Esophagus (tissue), 2 donors: ENCODE results near the gene ASPG. TPM values are rescaled to one million over a fixed set of nuclear protein-coding genes. Genes with fewer than 3 reads are reported as not detected.

Source experiments
- H3K27ac ChIP-seq, 2 donors: one replicate each; pipeline ENCODE4 v1.5.1; 2013; ENCODE audit warnings: low read depth in 2 of 2, mild to moderate bottlenecking in 2 of 2, inconsistent platforms in 1 of 2, low read length in 1 of 2, moderate library complexity in 1 of 2
- H3K27me3 ChIP-seq, 2 donors: one replicate each; pipeline ENCODE4 v1.6.1; 2013; ENCODE audit warnings: low read length in 2 of 2, control low read depth in 1 of 2, mild to moderate bottlenecking in 1 of 2; ENCODE audit not compliant: insufficient read depth in 2 of 2, control insufficient read depth in 1 of 2
- H3K36me3 ChIP-seq, 2 donors: one replicate each; pipeline ENCODE4 v1.6.1; 2013; ENCODE audit warnings: low read length in 1 of 2; ENCODE audit not compliant: control insufficient read depth in 2 of 2, insufficient read depth in 2 of 2
- H3K4me1 ChIP-seq, 2 donors: one replicate each; pipeline ENCODE4 v1.6.1; 2013; ENCODE audit warnings: low read length in 1 of 2; ENCODE audit not compliant: control insufficient read depth in 2 of 2, insufficient read depth in 2 of 2
- H3K4me3 ChIP-seq, 2 donors: one replicate each; pipeline ENCODE4 v1.5.1; 2013; ENCODE audit warnings: low read length in 2 of 2, mild to moderate bottlenecking in 2 of 2, low read depth in 1 of 2, moderate library complexity in 1 of 2
- H3K9me3 ChIP-seq, 2 donors: one replicate each; pipeline ENCODE4 v1.6.1; 2013; ENCODE audit warnings: mild to moderate bottlenecking in 2 of 2, low read depth in 1 of 2, low read length in 1 of 2, moderate library complexity in 1 of 2; ENCODE audit not compliant: control insufficient read depth in 2 of 2, insufficient read depth in 1 of 2
- WGBS, 2 donors: extraction: QIAGEN DNeasy Blood & Tissue Kit; methylation state at CpG; one replicate each; pipeline ENCODE4 v1.1.7; 2013; 5-methylcytosine and 5-hydroxymethylcytosine counted together
- polyA plus RNA-seq, 2 donors: library from polyadenylated mRNA; stranded (reverse); fragments of 200-250 nt; gene quantifications; one replicate each; pipeline ENCODE4 v1.2.3, GENCODE V29; 2013
- donor health status: healthy with polysubstance abuse.
- donor health status: Bipolar disorder and iron deficiency.

ASPG gene
- polyA plus RNA-seq, 2 donors = 50.4 to 86.4 TPM

DNA sequence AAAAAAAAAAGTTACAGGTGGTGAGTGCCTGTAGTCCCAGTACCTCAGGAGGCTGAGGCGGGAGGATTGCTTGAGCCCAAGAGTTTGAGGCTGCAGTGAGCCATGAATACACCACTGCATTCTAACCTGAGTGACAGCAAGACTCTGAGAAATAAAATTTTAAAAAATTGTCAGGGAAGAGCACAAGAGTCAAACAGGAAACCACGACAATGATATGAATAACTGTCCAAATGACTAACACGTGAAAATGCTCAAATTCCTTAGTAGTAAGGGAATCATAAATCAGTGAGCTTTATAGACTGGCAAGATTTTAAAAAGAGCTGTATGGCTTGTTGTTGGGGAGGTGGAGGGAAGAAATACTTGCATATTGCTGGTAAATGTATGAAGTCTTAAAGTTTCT is 12.9 kb upstream of the ASPG start:
- Histone ChIP-seq H3K36me3 (no peaks in the 10 kb centered on the region), H3K4me3 (no peak overlapping the region), H3K9me3 (peaks cover 0 to 5% of the 10 kb centered on the region in 2 donors), H3K27me3 (no peaks in the 10 kb centered on the region), H3K27ac (no peak overlapping the region), H3K4me1 (no peaks in the 10 kb centered on the region)
- WGBS, 2 donors = 68 to 77% methylated on average over 3 of the region's 3 CpGs

DNA sequence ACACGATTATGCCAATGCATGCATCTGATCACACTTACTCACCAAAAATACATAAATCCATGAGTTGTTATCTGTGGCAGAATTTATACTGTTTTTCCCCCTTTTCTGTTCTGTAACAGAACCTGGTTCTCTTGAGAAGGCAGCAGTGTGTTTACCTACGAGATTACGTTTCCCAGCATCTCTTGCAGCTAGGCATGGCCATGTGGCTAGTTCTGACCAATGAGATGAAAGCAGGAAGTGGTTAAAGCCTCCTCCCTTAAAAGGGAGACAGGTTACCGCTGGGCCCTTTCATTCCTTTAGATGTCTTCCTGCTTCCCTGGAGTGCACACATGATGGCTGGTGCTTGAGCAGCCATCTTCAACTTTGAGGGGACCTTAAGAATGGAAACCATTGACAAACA is 11.7 kb upstream of the ASPG start:
- Histone ChIP-seq H3K4me1 (no peaks in the 10 kb centered on the region), H3K27ac (no peak overlapping the region), H3K9me3 (peaks cover 0 to 5% of the 10 kb centered on the region in 2 donors), H3K27me3 (no peaks in the 10 kb centered on the region), H3K36me3 (no peaks in the 10 kb centered on the region), H3K4me3 (no peak overlapping the region)
- WGBS, 2 donors = 63 to 68% methylated on average over 4 of the region's 4 CpGs

DNA sequence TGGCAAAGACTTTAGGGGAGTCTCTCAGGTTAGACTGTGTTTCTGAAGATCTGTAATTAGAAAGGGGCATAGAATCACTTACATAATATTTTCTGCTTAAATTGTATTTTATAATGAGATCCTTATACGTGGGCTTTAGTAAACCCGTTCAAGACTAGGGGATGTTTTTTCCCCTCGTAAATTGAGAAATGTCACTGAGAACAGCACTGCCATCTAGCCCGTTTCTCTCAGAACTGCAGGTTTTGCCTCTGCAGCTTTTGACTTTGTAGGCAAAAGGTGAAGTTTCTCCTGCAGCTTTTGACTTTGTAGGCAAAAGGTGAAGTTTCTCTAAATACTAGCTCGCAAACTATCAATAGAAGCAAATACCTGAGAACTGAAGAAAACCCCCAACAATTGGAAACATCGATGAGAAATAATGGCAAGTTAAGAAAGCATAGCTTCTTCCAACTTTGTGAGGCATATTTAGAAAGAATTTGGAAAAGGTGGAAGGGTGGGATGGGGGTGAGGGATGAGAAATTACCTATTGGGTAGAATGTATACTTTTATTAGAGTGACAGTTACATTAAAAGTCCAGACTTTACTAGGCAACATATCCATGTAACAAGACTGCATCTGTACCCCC is 9.9 kb upstream of the ASPG start:
- Histone ChIP-seq H3K27ac (no peak overlapping the region), H3K27me3 (peaks cover 0 to 3% of the 10 kb centered on the region in 2 donors), H3K9me3 (peaks cover 0 to 5% of the 10 kb centered on the region in 2 donors), H3K4me3 (no peak overlapping the region), H3K36me3 (no peaks in the 10 kb centered on the region), H3K4me1 (no peaks in the 10 kb centered on the region)
- WGBS, 2 donors = 36 to 40% methylated on average over 6 of the region's 6 CpGs

DNA sequence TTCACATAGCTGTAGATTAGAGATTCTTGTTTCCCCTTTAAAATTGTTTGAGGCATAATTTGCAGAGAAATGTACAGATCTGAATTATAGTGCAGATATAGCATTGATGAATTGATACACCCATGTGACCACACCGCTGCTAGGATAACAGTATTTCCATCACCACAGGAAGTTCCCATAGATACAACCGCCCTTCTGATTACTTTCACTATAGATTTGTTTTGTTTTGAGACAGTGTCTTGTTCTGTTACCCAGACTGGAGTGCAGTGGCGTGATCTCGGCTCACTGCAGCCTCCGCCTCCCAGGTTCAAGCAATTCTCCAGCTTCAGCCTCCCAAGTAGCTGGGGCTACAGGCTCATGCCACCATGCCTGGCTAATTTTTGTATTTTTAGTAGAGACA is 8.8 kb upstream of the ASPG start:
- H3K27me3 ChIP-seq = peaks cover 0 to 3% of the 10 kb centered on the region in 2 donors
- no peaks in the 10 kb centered on the region for H3K36me3 ChIP-seq
- H3K4me3 ChIP-seq = no peak overlapping the region
- 62 to 63% methylated on average over 5 of the region's 5 CpGs for WGBS, 2 donors
- H3K4me1 ChIP-seq = no peaks in the 10 kb centered on the region
- H3K9me3 ChIP-seq = peaks cover 0 to 5% of the 10 kb centered on the region in 2 donors
- H3K27ac ChIP-seq = no peak overlapping the region

DNA sequence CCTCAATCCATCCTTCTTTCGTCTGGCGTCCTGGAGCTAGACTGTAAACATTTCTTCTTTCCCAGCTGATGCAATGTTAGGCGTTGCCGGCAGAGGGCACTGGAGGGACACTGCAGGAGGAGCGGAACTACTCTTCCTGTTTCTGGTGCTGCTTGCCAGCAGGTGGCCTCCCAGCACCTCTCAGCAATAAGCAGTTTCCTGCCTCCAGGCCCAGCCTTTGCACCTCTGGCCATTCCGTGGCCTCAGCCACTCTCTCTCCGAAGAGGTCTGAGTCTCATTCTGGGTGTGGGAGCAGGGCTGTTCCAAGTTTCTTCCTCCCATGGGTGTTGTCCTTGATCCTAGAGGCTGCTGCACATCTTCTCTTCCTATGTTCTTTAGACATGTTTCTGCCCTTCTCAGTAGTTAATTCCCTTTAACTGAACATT is 7.5 kb upstream of the ASPG start:
- H3K9me3 ChIP-seq = peaks cover 0 to 5% of the 10 kb centered on the region in 2 donors
- no peak overlapping the region for H3K4me3 ChIP-seq
- no peaks in the 10 kb centered on the region for H3K4me1 ChIP-seq
- H3K27ac ChIP-seq = no peak overlapping the region
- H3K27me3 ChIP-seq = peaks cover 0 to 3% of the 10 kb centered on the region in 2 donors
- no peaks in the 10 kb centered on the region for H3K36me3 ChIP-seq
- WGBS, 2 donors = 0 to 1% methylated on average over 7 of the region's 7 CpGs

DNA sequence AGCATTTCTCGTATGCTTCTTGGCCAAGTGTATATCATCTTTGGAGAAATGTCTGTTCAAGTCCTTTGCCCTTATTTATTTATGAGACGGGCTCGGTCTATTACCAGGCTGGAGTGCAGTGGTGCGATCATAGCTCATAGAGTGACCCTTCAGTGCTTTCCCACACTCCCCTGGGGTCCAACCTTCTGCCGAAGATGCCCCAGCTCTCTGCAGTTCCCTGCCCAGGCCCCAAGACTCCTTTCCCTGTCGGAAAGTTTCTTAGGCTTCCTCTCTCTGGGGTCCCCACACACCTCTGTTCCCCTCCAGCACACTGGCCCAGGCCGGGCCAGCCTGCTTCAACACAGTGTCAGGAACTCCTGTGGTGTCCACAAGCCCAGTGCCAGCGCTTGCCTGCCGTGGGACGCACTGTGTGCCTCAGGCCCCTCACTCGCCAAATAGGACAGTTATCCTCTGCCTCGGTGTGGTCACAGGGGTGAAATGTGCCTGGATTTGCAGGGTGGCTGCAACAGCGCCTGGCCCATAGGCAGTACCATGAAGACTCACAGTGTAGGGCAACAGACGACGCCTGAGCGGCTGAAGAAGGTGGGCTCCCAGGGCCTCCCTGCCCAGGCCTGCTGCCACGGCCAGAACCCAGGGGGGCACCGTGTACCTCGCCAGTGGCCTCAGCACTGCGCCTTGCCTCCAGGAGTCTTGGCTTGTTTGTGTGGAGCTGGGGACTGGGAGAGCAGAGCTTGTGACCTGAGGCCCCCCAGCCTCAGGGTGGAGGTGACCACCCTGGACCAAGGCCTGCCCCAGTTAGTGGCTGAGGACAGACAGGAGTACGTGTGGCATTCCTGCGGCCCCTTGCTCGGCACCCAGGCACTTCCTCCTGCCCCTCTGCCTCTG is 4.9 kb upstream of the ASPG start:
- WGBS, 2 donors = 88 to 90% methylated on average over 23 of the region's 23 CpGs
- Histone ChIP-seq H3K4me3 (no peak overlapping the region), H3K4me1 (peaks cover 0 to 1% of the 10 kb centered on the region in 2 donors), H3K27ac (no peak overlapping the region), H3K9me3 (no peaks in the 10 kb centered on the region), H3K36me3 (no peaks in the 10 kb centered on the region), H3K27me3 (peaks cover 0 to 3% of the 10 kb centered on the region in 2 donors)

DNA sequence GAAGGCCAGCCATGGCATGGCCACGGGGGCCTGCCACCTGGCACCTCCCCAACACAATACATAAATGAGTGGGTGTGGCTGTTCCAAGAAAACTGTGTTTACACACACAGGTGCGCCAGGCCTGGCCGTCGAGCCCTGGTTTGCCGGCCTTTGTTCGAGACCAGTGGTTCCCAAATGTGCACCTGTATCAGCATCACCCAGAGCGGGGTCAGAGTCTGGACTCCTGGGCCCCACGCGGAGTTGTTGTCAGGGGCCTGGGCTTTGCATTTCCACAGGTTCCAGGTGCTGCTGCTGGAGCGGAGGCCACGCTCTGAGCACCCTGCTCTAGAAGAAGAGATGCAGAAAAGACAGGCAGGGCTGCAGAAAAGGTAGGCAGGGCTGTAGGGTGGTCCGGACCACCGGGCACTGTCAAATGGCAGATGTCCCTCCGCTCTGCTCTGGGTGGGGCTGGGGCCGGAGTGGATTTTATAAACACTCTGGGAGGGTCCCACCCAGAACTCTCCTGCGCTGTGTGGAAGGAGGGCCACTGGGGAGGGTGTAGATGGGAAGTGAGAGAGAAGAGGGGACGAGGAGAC is 4.2 kb upstream of the ASPG start:
- Histone ChIP-seq H3K9me3 (no peaks in the 10 kb centered on the region), H3K4me1 (peaks cover 0 to 2% of the 10 kb centered on the region in 2 donors), H3K36me3 (no peaks in the 10 kb centered on the region), H3K4me3 (no peak overlapping the region), H3K27ac (no peak overlapping the region), H3K27me3 (peaks cover 0 to 3% of the 10 kb centered on the region in 2 donors)
- WGBS, 2 donors = 69 to 71% methylated on average over 17 of the region's 17 CpGs

DNA sequence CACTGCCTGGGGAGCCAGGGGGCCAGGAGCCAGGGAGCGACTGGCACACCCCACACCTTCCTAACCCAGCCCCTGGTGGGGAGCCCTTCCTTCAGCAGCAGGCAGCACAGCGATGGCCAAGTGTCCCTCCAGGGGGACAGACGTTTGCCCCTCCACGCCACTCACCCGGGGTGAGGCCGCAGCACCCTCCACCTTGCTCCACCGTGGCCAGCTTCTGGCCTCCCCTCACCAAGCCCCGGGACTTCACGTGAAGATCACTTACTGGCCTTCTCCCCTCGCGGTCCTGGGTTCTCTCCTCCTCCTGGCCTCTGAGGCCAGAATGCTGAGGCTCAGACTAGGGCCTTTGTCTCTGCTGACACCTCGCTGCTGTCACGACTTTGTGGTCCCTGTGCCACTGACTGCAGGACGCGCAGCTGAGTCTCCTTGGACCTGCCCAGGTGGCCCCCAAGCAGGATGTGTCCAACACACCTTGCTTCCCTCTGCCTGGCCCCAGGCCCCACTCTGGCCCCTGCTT is 3.5 kb upstream of the ASPG start:
- Histone ChIP-seq H3K27ac (no peak overlapping the region), H3K9me3 (no peaks in the 10 kb centered on the region), H3K4me1 (peaks cover 0 to 2% of the 10 kb centered on the region in 2 donors), H3K36me3 (no peaks in the 10 kb centered on the region), H3K4me3 (no peak overlapping the region), H3K27me3 (peaks cover 0 to 3% of the 10 kb centered on the region in 2 donors)
- WGBS, 2 donors = 85% methylated on average over 12 to 15 of the region's 15 CpGs

DNA sequence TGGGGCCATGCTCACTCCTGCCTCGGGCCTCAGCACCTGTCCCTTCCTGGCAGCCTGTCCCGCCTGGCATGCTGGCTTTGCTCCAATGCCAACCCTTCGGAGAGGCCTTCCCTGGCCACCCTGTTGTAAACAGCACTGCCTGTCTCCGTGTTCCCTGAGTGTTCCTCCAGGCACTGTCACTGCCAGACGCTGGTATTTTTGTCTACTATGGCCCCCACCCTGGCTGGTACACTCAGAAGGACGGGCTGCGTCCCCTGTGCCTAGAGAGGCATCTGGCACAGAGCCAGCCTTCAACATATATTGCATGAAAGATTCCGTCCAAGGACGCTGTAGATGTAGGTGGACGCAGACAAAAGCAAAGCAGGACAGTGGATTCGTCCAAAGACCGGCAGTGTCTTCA is 2.7 kb upstream of the ASPG start:
- Histone ChIP-seq H3K27ac (no peak overlapping the region), H3K4me1 (peaks cover 0 to 2% of the 10 kb centered on the region in 2 donors), H3K9me3 (no peaks in the 10 kb centered on the region), H3K27me3 (peaks cover 0 to 3% of the 10 kb centered on the region in 2 donors), H3K4me3 (no peak overlapping the region), H3K36me3 (no peaks in the 10 kb centered on the region)
- 52 to 54% methylated on average over 12 of the region's 12 CpGs for whole genome bisulfite sequencing, 2 donors
